WTC11 (cell line): ENCODE results near the gene LAPTM4A.

Experiments used
- ATF2 ChIP-seq: sonication (generic); formaldehyde crosslinking; IDR thresholded peaks from 2 replicates; pipeline ENCODE4 v1.8.1; 2022; ENCODE audit warnings: low read depth, missing genetic modification reagents, borderline replicate concordance
- CTCF ChIP-seq: fragments of 200-600 bp; IDR thresholded peaks from 2 replicates; pipeline ENCODE4 v1.8.0; 2022; ENCODE audit warnings: antibody characterized with exemption
- FOXP1 ChIP-seq: sonication (generic); formaldehyde crosslinking; IDR thresholded peaks from 2 replicates; pipeline ENCODE4 v1.8.0; 2022; ENCODE audit warnings: missing genetic modification reagents, mild to moderate bottlenecking, moderate library complexity, borderline replicate concordance
- IRF2 ChIP-seq: sonication (generic); formaldehyde crosslinking; IDR thresholded peaks from 2 replicates; pipeline ENCODE4 v1.8.0; 2022; ENCODE audit warnings: low read depth, missing genetic modification reagents, borderline replicate concordance
- MAX ChIP-seq: sonication (generic); formaldehyde crosslinking; IDR thresholded peaks from 2 replicates; pipeline ENCODE4 v1.8.0; 2022; ENCODE audit warnings: mild to moderate bottlenecking, missing genetic modification reagents
- MLX ChIP-seq: sonication (generic); formaldehyde crosslinking; IDR thresholded peaks from 2 replicates; pipeline ENCODE4 v1.8.1; 2023; ENCODE audit warnings: mild to moderate bottlenecking, missing genetic modification reagents, moderate library complexity
- NR2C2 ChIP-seq: sonication (generic); formaldehyde crosslinking; IDR thresholded peaks from 2 replicates; pipeline ENCODE4 v1.8.0; 2022; ENCODE audit warnings: mild to moderate bottlenecking, missing genetic modification reagents
- TCF7 ChIP-seq: sonication (generic); formaldehyde crosslinking; IDR thresholded peaks from 2 replicates; pipeline ENCODE4 v1.8.0; 2022; ENCODE audit warnings: mild to moderate bottlenecking, low read depth, missing genetic modification reagents, moderate library complexity
- TEAD4 ChIP-seq: sonication (generic); formaldehyde crosslinking; IDR thresholded peaks from 2 replicates; pipeline ENCODE4 v1.8.0; 2022; ENCODE audit warnings: mild to moderate bottlenecking, missing genetic modification reagents
- USF2 ChIP-seq: sonication (generic); formaldehyde crosslinking; IDR thresholded peaks from 2 replicates; pipeline ENCODE4 v1.8.1; 2023; ENCODE audit warnings: mild to moderate bottlenecking, missing genetic modification reagents, moderate library complexity
- ZNF121 ChIP-seq: sonication (generic); formaldehyde crosslinking; IDR thresholded peaks from 2 replicates; pipeline ENCODE4 v1.8.0; 2023; ENCODE audit warnings: missing genetic modification reagents
- TF ChIP-seq, protein P1 (sequence below): sonication (generic); formaldehyde crosslinking; IDR thresholded peaks from 2 replicates; pipeline ENCODE4 v1.8.1; 2023; ENCODE audit warnings: mild to moderate bottlenecking, moderate library complexity, missing genetic modification reagents

- TF ChIP-seq CTCF, result no peak
- TF ChIP-seq ATF2, result no peak
- no peak for TF ChIP-seq TEAD4 (CRISPR knock-in tag)
- TF ChIP-seq MLX (CRISPR knock-in tag), result no peak
- TF ChIP-seq, protein P1, sequence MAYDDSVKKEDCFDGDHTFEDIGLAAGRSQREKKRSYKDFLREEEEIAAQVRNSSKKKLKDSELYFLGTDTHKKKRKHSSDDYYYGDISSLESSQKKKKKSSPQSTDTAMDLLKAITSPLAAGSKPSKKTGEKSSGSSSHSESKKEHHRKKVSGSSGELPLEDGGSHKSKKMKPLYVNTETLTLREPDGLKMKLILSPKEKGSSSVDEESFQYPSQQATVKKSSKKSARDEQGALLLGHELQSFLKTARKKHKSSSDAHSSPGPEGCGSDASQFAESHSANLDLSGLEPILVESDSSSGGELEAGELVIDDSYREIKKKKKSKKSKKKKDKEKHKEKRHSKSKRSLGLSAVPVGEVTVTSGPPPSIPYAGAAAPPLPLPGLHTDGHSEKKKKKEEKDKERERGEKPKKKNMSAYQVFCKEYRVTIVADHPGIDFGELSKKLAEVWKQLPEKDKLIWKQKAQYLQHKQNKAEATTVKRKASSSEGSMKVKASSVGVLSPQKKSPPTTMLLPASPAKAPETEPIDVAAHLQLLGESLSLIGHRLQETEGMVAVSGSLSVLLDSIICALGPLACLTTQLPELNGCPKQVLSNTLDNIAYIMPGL (CRISPR knock-in tag), result no peak
- TF ChIP-seq IRF2 (CRISPR knock-in tag), result no peak
- TF ChIP-seq MAX (CRISPR knock-in tag), result no peak
- TF ChIP-seq NR2C2 (CRISPR knock-in tag), result no peak
- TF ChIP-seq TCF7 (CRISPR knock-in tag), result no peak
- no peak for TF ChIP-seq USF2 (CRISPR knock-in tag)
- no peak for TF ChIP-seq FOXP1 (CRISPR knock-in tag)
- TF ChIP-seq ZNF121 (CRISPR knock-in tag), result no peak
These were observed 13.0 kb upstream of the LAPTM4A start for GRCh38 chr2:20064421-20064820.
